ENCODE measurements around the gene CCDC187. TPM values are rescaled to one million over a fixed set of nuclear protein-coding genes. Genes with fewer than 3 reads are reported as not detected.

CCDC187 gene
- total RNA-seq, 1 donor from 2014 or later: not detected

- DNase-seq: peak; percentile 80
These were observed 6.7 kb downstream of the CCDC187 start for GRCh38 chr9:136297016-136297691.

GRCh38 chr9:136296434-136297015 lies 7.4 kb downstream of the CCDC187 start:
- no peak for DNase-seq

GRCh38 chr9:136295542-136296433 lies 8.1 kb downstream of the CCDC187 start:
- no peak for DNase-seq

GRCh38 chr9:136295055-136295454 lies 8.8 kb downstream of the CCDC187 start:
- DNase-seq: no peak

- no peak for DNase-seq
These were observed 9.5 kb downstream of the CCDC187 start for GRCh38 chr9:136294437-136294836.

GRCh38 chr9:136293476-136294077 lies 10.3 kb downstream of the CCDC187 start:
- no peak for DNase-seq

GRCh38 chr9:136292591-136293448 lies 11.1 kb downstream of the CCDC187 start:
- no peak for DNase-seq

GRCh38 chr9:136292026-136292538 lies 11.8 kb downstream of the CCDC187 start:
- no peak for DNase-seq

GRCh38 chr9:136291306-136292025 lies 12.4 kb downstream of the CCDC187 start:
- no peak for DNase-seq

- DNase-seq: no peak
These were observed 13.3 kb downstream of the CCDC187 start for GRCh38 chr9:136290508-136291000.

- DNase-seq: no peak
These were observed 14.0 kb downstream of the CCDC187 start for GRCh38 chr9:136289651-136290507.

GRCh38 chr9:136287960-136288753 lies 15.7 kb downstream of the CCDC187 start:
- no peak for DNase-seq

- DNase-seq: no peak
These were observed 16.9 kb downstream of the CCDC187 start for GRCh38 chr9:136286987-136287379.

GRCh38 chr9:136286359-136286986 lies 17.4 kb downstream of the CCDC187 start:
- no peak for DNase-seq

- DNase-seq: no peak
These were observed 18.2 kb downstream of the CCDC187 start for GRCh38 chr9:136285501-136286358.

- no peak for DNase-seq
These were observed 18.9 kb downstream of the CCDC187 start for GRCh38 chr9:136284951-136285350.

- no peak for DNase-seq
These were observed 19.6 kb downstream of the CCDC187 start for GRCh38 chr9:136284311-136284710.

Measured in dermis blood vessel endothelial cell (primary cell).